OCI-LY1 (cell line): ENCODE data around the gene TXNDC16.
"Not testable (repeated sequence)": the region's sequence is repeated elsewhere in the genome, so short reads cannot be mapped to it uniquely, and the experiment has no call there.

ENCODE experiments used
- H2AFZ ChIP-seq: fragments of 200-600 bp; sonication (generic), shearing (Covaris generic); 2 replicates; pipeline ENCODE4 v1.6.0; 2014; ENCODE audit warnings: antibody characterized with exemption, mild to moderate bottlenecking, low read length
- H3F3A ChIP-seq: fragments of 200-600 bp; sonication (generic), shearing (Covaris generic); 2 replicates; pipeline ENCODE4 v1.6.0; 2014; ENCODE audit warnings: mild to moderate bottlenecking, antibody characterized with exemption, low read length, moderate library complexity; ENCODE audit not compliant: insufficient read depth
- H3K27ac ChIP-seq: fragments of 200-600 bp; sonication (generic); 2 replicates; pipeline ENCODE4 v1.5.1; 2014; ENCODE audit warnings: low read length, mixed run types, mild to moderate bottlenecking, low read depth; ENCODE audit not compliant: poor library complexity, severe bottlenecking
- H3K27me3 ChIP-seq: fragments of 200-600 bp; sonication (generic); 2 replicates; pipeline ENCODE4 v1.6.0; 2014; ENCODE audit warnings: antibody characterized with exemption, mild to moderate bottlenecking, low read length, moderate library complexity; ENCODE audit not compliant: insufficient read depth
- H3K36me3 ChIP-seq: fragments of 200-600 bp; sonication (generic); 2 replicates; pipeline ENCODE4 v1.6.1; 2014; ENCODE audit warnings: mild to moderate bottlenecking, antibody characterized with exemption, low read length, moderate library complexity, mixed read lengths; ENCODE audit not compliant: insufficient read depth
- H3K4me1 ChIP-seq: fragments of 200-600 bp; sonication (generic); 2 replicates; pipeline ENCODE4 v1.5.1; 2014; ENCODE audit warnings: mild to moderate bottlenecking, low read length, moderate library complexity; ENCODE audit not compliant: insufficient read depth, severe bottlenecking
- H3K4me2 ChIP-seq: fragments of 200-600 bp; sonication (generic), shearing (Covaris generic); 2 replicates; pipeline ENCODE4 v1.6.1; 2014; ENCODE audit warnings: low read length
- H3K4me3 ChIP-seq: fragments of 200-600 bp; sonication (generic); 2 replicates; pipeline ENCODE4 v1.5.1; 2014; ENCODE audit warnings: low read length, low read depth, mild to moderate bottlenecking, mixed read lengths; ENCODE audit not compliant: poor library complexity, severe bottlenecking
- H3K79me2 ChIP-seq: fragments of 200-600 bp; shearing (Covaris generic); 2 replicates; pipeline ENCODE4 v1.6.1; 2016; ENCODE audit warnings: mixed run types, low read length, mixed read lengths; ENCODE audit not compliant: insufficient read depth
- H3K9ac ChIP-seq: fragments of 200-600 bp; sonication (generic), shearing (Covaris generic); 2 replicates; pipeline ENCODE4 v1.6.1; 2014; ENCODE audit warnings: mild to moderate bottlenecking, low read length, mixed read lengths
- H3K9me2 ChIP-seq: fragments of 200-600 bp; sonication (generic), shearing (Covaris generic); 2 replicates; pipeline ENCODE4 v1.6.1; 2014; ENCODE audit warnings: low read depth, mild to moderate bottlenecking, low read length, mixed read lengths
- H3K9me3 ChIP-seq: fragments of 200-600 bp; shearing (Covaris generic); 2 replicates; pipeline ENCODE4 v1.6.1; 2014; ENCODE audit warnings: low read length, mixed read lengths
- H4K20me1 ChIP-seq: fragments of 200-600 bp; sonication (generic), shearing (Covaris generic); 2 replicates; pipeline ENCODE4 v1.6.0; 2016; ENCODE audit warnings: mild to moderate bottlenecking, low read length; ENCODE audit not compliant: insufficient read depth
- CTCF ChIP-seq: fragments of 200-600 bp; sonication (generic), shearing (Covaris generic); IDR thresholded peaks from 2 replicates; pipeline ENCODE4 v1.5.1; 2017; ENCODE audit warnings: mild to moderate bottlenecking, antibody characterized with exemption, low read length, moderate library complexity, mixed read lengths
- EZH2 ChIP-seq: fragments of 200-600 bp; sonication (generic), shearing (Covaris generic); IDR thresholded peaks from 2 replicates; pipeline ENCODE4 v1.8.0; 2017; ENCODE audit warnings: borderline replicate concordance, mixed run types, mild to moderate bottlenecking, antibody characterized with exemption, low read length, moderate library complexity, mixed read lengths

Gene TXNDC16

GRCh38 chr14:52589646-52590045, 37.3 kb upstream of the TXNDC16 start:
- TF ChIP-seq EZH2 (no peak), CTCF (no peak)
- Histone ChIP-seq H3K4me2 (no peak overlapping the region), H3K27me3 (no peaks in the 10 kb centered on the region), H4K20me1 (no peaks in the 10 kb centered on the region), H3K4me1 (no peaks in the 10 kb centered on the region), H3K9ac (no peak overlapping the region), H3K4me3 (no peak overlapping the region), H3K9me2 (no peaks in the 10 kb centered on the region), H2AFZ (no peak overlapping the region), H3K79me2 (no peaks in the 10 kb centered on the region), H3F3A (no peaks in the 10 kb centered on the region), H3K36me3 (no peaks in the 10 kb centered on the region), H3K27ac (no peak overlapping the region), H3K9me3 (no peaks in the 10 kb centered on the region)

- no peaks in the 10 kb centered on the region for H3K27me3 ChIP-seq
- H3K36me3 ChIP-seq: no peaks in the 10 kb centered on the region
- H3K4me3 ChIP-seq: no peak overlapping the region
- H3F3A ChIP-seq: no peaks in the 10 kb centered on the region
- no peaks in the 10 kb centered on the region for H3K9me2 ChIP-seq
- no peaks in the 10 kb centered on the region for H3K79me2 ChIP-seq
- no peaks in the 10 kb centered on the region for H4K20me1 ChIP-seq
- H3K27ac ChIP-seq: no peak overlapping the region
- H3K4me2 ChIP-seq: no peak overlapping the region
- no peaks in the 10 kb centered on the region for H3K4me1 ChIP-seq
- H2AFZ ChIP-seq: no peak overlapping the region
- TF ChIP-seq CTCF (no peak), EZH2 (no peak)
- H3K9ac ChIP-seq: no peak overlapping the region
- H3K9me3 ChIP-seq: no peaks in the 10 kb centered on the region
These were observed 31.2 kb upstream of the TXNDC16 start for GRCh38 chr14:52583544-52583943.

- Histone ChIP-seq H3K9ac (no peak overlapping the region), H2AFZ (no peak overlapping the region), H4K20me1 (no peaks in the 10 kb centered on the region), H3K9me3 (no peaks in the 10 kb centered on the region), H3K27me3 (no peaks in the 10 kb centered on the region), H3K4me1 (peaks cover 10% of the 10 kb centered on the region), H3K36me3 (no peaks in the 10 kb centered on the region), H3K4me2 (no peak overlapping the region), H3K4me3 (no peak overlapping the region), H3K9me2 (no peaks in the 10 kb centered on the region), H3K27ac (no peak overlapping the region), H3K79me2 (no peaks in the 10 kb centered on the region), H3F3A (peaks cover 4% of the 10 kb centered on the region; the same call in 1 of the 2 replicates)
- TF ChIP-seq CTCF: no peak
- no peak for TF ChIP-seq EZH2
These were observed 23.6 kb upstream of the TXNDC16 start for GRCh38 chr14:52575858-52576257.

- H3K9ac ChIP-seq, H3K27ac ChIP-seq, H3K79me2 ChIP-seq, H3K4me1 ChIP-seq, H4K20me1 ChIP-seq, H3K9me2 ChIP-seq, H2AFZ ChIP-seq, H3K4me2 ChIP-seq, H3K27me3 ChIP-seq, H3K4me3 ChIP-seq, H3K36me3 ChIP-seq, H3F3A ChIP-seq, H3K9me3 ChIP-seq: not testable (repeated sequence)
These were observed 16.1 kb upstream of the TXNDC16 start for GRCh38 chr14:52568454-52568853.
